ENCODE data around the gene HEMGN. TPM values are rescaled to one million over a fixed set of nuclear protein-coding genes. Genes with fewer than 3 reads are reported as not detected.

HEMGN gene
- polyA plus RNA-seq, 3 donors, result 0.18 TPM; not detected in 2

DNA sequence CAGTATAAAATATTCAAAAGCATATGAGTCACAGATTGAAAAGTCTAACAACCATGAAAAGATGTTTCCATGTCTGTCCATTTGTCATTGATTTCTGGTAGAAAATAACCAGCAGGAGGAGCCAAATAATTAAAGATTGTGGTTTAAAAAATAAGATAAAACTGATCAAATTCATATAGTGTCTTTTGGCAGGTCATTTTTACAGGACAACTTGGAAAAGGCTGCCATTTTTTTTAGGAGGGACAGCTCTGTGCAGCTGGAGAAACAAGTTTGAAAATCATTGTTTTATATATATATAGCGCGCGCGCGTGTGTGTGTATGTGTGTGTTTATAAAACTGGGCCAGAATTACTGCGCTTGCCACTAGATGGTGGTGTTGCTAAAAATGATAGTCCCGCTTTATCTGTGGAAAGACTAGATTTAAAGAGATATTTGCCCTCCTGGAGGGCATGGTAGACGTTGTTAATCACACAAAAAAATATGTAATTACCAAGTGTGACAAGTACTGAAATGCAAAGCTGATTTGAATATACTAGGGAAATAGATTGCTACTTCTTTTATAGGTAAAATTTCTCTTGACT, 14.4 kb downstream of the HEMGN start:
- Histone ChIP-seq H3K9me3 (replicated peaks in 1 of 2; ENCODE audit: control insufficient read depth in 1 of 2, insufficient read depth in 1 of 2, low read length in 2 of 2) (no peaks in the 10 kb centered on the region), H3K9ac (ENCODE audit: insufficient read depth, low read length, poor library complexity, severe bottlenecking) (no peak overlapping the region), H3K27ac (ENCODE audit: low read depth in 1 of 2, low read length in 2 of 2) (peak overlapping the region in 1 of 2 donors; percentile 98), H3K36me3 (replicated peaks in 1 of 2; ENCODE audit: control insufficient read depth in 1 of 2, insufficient read depth in 2 of 2, low read length in 2 of 2) (no peaks in the 10 kb centered on the region), H3K4me2 (replicated peaks; ENCODE audit: extremely low read depth, low read length, poor library complexity, severe bottlenecking) (peak overlapping the region; percentile 79), H3K79me2 (ENCODE audit: insufficient read depth, low read length) (peaks cover 34% of the 10 kb centered on the region), H3K4me1 (ENCODE audit: control insufficient read depth in 1 of 2, insufficient read depth in 2 of 2, low read length in 2 of 2) (peaks cover 39 to 54% of the 10 kb centered on the region in 2 donors), H3K4me3 (replicated peaks in 1 of 3; ENCODE audit: low read depth in 2 of 3, low read length in 3 of 3) (peak overlapping the region; percentile 6 to 83 (median 27)), H3K27me3 (ENCODE audit: control insufficient read depth in 2 of 2, insufficient read depth in 2 of 2, low read length in 2 of 2) (no peaks in the 10 kb centered on the region), H4K20me1 (ENCODE audit: insufficient read depth, low read length) (no peaks in the 10 kb centered on the region), H2AFZ (ENCODE audit: insufficient read depth, low read depth, low read length, poor library complexity, severe bottlenecking) (peak overlapping the region; percentile 32)
- H3K27me3 Mint-ChIP-seq (ENCODE audit: low read depth in 3 of 3), result no peaks in the 10 kb centered on the region
- intact Hi-C loops (cut with micrococcal nuclease), result loop anchor here (2.0 to 10.0 kb wide), 7 partner anchors 17 to 334 kb away; partner anchors contain the start of genes TBC1D2 (in 2 of the 2), NANS (in 1 of the 2), NCBP1 (in 1 of the 2) and TSTD2 (in 1 of the 2)
- peak overlapping the region; percentile 70 to 90 (median 85) for H3K27ac Mint-ChIP-seq
- peaks cover 48% of the 10 kb centered on the region for H3K4me1 Mint-ChIP-seq
- H3K36me3 Mint-ChIP-seq, result peaks cover 6 to 7% of the 10 kb centered on the region in 2 donors
- H3K9me3 Mint-ChIP-seq, result no peaks in the 10 kb centered on the region
- peak overlapping the region; percentile 4 to 78 for H3K4me3 Mint-ChIP-seq
- DNase-seq, result peak; percentile 56 to 64 (median 57)
- TF ChIP-seq, protein P1, sequence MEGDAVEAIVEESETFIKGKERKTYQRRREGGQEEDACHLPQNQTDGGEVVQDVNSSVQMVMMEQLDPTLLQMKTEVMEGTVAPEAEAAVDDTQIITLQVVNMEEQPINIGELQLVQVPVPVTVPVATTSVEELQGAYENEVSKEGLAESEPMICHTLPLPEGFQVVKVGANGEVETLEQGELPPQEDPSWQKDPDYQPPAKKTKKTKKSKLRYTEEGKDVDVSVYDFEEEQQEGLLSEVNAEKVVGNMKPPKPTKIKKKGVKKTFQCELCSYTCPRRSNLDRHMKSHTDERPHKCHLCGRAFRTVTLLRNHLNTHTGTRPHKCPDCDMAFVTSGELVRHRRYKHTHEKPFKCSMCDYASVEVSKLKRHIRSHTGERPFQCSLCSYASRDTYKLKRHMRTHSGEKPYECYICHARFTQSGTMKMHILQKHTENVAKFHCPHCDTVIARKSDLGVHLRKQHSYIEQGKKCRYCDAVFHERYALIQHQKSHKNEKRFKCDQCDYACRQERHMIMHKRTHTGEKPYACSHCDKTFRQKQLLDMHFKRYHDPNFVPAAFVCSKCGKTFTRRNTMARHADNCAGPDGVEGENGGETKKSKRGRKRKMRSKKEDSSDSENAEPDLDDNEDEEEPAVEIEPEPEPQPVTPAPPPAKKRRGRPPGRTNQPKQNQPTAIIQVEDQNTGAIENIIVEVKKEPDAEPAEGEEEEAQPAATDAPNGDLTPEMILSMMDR (IDR thresholded peaks at IDR 0.05), result peak; percentile 97
- WGBS (ENCODE audit: insufficient coverage), result 0% methylated on average over 4 of the region's 8 CpGs

DNA sequence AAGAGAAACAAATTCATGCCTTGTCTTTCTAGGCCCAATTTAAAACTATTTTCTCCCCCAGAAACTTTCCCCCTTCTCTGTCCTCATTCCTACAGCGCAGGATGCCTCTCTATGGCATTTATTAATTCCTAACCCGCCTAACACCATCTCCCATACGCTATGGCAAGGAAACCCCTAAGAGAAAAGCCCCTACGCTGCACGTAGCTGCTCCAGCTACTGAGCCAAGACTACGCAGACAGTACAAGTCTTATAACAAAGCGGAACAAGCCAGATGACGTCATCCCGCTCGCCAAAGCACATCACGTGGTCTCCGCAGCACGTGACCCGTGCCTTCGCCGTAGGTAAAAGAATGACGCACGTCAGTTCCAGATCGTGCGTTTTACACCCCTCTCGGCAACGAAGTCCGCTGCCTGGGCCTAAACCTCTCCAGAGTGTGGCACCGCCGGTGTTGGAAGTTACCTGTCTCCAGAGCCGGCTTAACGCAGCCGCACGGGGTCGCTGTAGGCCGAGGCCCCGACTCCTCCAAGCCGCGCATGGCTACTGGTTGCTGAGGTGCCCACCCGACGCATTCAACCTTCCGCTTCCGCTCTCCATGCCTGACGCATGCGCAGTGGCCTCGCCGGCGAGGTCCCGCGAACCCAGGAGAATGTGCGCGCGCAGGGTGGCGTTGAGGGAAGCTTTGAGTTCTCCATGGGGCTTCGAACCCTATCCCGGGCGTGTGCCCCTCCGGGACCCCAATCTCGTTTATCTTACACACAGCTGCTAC, 15.8 kb downstream of the HEMGN start, which contains the start of gene TRMO:
TSS of gene TRMO (minus strand) at position 542 of the 766 bp plus-strand sequence. CDS start at position 535, 7 bp downstream.
- H3K4me3 ChIP-seq (replicated peaks in 1 of 3; ENCODE audit: low read depth in 2 of 3, low read length in 3 of 3), result peak within 1 kb of the TSS; percentile 53 to 89 (median 83)
- WGBS (ENCODE audit: insufficient coverage), result under 1% methylated on average over 45 of the region's 54 CpGs
- peak within 1 kb of the TSS; percentile 60 for H2AFZ ChIP-seq (ENCODE audit: insufficient read depth, low read depth, low read length, poor library complexity, severe bottlenecking)
- H4K20me1 ChIP-seq (ENCODE audit: insufficient read depth, low read length), result no peaks in the 10 kb centered on the region
- peak within 1 kb of the TSS; percentile 82 for H3K9ac ChIP-seq (ENCODE audit: insufficient read depth, low read length, poor library complexity, severe bottlenecking)
- H3K79me2 ChIP-seq (ENCODE audit: insufficient read depth, low read length), result peaks cover 48% of the 10 kb centered on the region
- Mint-ChIP-seq H3K4me1 (peaks cover 49% of the 10 kb centered on the region), H3K36me3 (peaks cover 6 to 7% of the 10 kb centered on the region in 2 donors), H3K27me3 (ENCODE audit: low read depth in 3 of 3) (no peaks in the 10 kb centered on the region), H3K9me3 (no peaks in the 10 kb centered on the region), H3K4me3 (peak within 1 kb of the TSS; percentile 84 to 97), H3K27ac (peak within 1 kb of the TSS; percentile 99 to 100 (median 99))
- H3K4me2 ChIP-seq (replicated peaks; ENCODE audit: extremely low read depth, low read length, poor library complexity, severe bottlenecking), result peak within 1 kb of the TSS; percentile 79
- peak; percentile 99 to 100 (median 99) for DNase-seq
- H3K27me3 ChIP-seq (ENCODE audit: control insufficient read depth in 2 of 2, insufficient read depth in 2 of 2, low read length in 2 of 2), result no peaks in the 10 kb centered on the region
- peak within 1 kb of the TSS; percentile 94 to 98 for H3K27ac ChIP-seq (ENCODE audit: low read depth in 1 of 2, low read length in 2 of 2)
- H3K36me3 ChIP-seq (replicated peaks in 1 of 2; ENCODE audit: control insufficient read depth in 1 of 2, insufficient read depth in 2 of 2, low read length in 2 of 2), result no peaks in the 10 kb centered on the region
- H3K9me3 ChIP-seq (replicated peaks in 1 of 2; ENCODE audit: control insufficient read depth in 1 of 2, insufficient read depth in 1 of 2, low read length in 2 of 2), result no peaks in the 10 kb centered on the region
- intact Hi-C loops (cut with micrococcal nuclease), result loop anchor here (2.0 to 10.0 kb wide), 7 partner anchors 15 to 335 kb away; partner anchors contain the start of genes TBC1D2 (in 2 of the 2), NANS (in 1 of the 2), NCBP1 (in 1 of the 2) and TSTD2 (in 1 of the 2)
- peaks cover 39 to 54% of the 10 kb centered on the region in 2 donors for H3K4me1 ChIP-seq (ENCODE audit: control insufficient read depth in 1 of 2, insufficient read depth in 2 of 2, low read length in 2 of 2)
- TF ChIP-seq, protein P1 (IDR thresholded peaks at IDR 0.05), result peak; percentile 22

All from CD14-positive monocyte (primary cell).